IMR-90 (cell line): ENCODE data around the gene KLRB1.
"Not testable (repeated sequence)": the region's sequence is repeated elsewhere in the genome, so short reads cannot be mapped to it uniquely, and the experiment has no call there.

Experiments
- POLR2A ChIP-seq: IDR thresholded peaks from 2 replicates; pipeline ENCODE4 v1.6.1; 2012; ENCODE audit warnings: mild to moderate bottlenecking, low read depth, low read length
- TF ChIP-seq, protein P1 (sequence below): conservative IDR thresholded peaks from 2 replicates; pipeline ENCODE4 v1.5.1; 2012; ENCODE audit warnings: mild to moderate bottlenecking, low read depth, low read length, improper control_type of control experiment

DNA sequence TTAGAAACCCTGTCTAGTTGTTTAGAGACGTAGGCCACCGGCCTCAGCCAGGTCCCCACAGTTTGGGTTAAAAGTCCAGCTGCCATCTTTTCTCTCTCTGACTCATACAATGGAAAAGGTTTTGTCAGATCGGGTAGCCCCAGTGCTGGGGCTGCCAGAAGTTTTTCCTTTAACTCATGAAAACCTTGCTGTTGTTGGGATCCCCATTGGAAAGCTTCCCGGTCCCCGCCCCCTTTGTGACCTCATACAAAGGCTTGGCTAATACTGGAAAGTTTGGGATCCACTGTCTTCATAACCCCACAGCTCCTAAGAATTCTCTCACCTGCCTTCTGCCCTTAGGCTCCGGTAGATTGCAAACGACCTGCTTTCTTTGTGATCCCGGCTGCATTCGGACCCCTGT lies 40.6 kb downstream of the KLRB1 start:
- TF ChIP-seq, protein P1, sequence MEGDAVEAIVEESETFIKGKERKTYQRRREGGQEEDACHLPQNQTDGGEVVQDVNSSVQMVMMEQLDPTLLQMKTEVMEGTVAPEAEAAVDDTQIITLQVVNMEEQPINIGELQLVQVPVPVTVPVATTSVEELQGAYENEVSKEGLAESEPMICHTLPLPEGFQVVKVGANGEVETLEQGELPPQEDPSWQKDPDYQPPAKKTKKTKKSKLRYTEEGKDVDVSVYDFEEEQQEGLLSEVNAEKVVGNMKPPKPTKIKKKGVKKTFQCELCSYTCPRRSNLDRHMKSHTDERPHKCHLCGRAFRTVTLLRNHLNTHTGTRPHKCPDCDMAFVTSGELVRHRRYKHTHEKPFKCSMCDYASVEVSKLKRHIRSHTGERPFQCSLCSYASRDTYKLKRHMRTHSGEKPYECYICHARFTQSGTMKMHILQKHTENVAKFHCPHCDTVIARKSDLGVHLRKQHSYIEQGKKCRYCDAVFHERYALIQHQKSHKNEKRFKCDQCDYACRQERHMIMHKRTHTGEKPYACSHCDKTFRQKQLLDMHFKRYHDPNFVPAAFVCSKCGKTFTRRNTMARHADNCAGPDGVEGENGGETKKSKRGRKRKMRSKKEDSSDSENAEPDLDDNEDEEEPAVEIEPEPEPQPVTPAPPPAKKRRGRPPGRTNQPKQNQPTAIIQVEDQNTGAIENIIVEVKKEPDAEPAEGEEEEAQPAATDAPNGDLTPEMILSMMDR = not testable (repeated sequence)
- not testable (repeated sequence) for TF ChIP-seq POLR2A
